ENCODE results near the gene IFI44. TPM values are rescaled to one million over a fixed set of nuclear protein-coding genes. Genes with fewer than 3 reads are reported as not detected.

Gene IFI44
- total RNA-seq, 1 donor from 2014 or later = 22.7 TPM

DNA sequence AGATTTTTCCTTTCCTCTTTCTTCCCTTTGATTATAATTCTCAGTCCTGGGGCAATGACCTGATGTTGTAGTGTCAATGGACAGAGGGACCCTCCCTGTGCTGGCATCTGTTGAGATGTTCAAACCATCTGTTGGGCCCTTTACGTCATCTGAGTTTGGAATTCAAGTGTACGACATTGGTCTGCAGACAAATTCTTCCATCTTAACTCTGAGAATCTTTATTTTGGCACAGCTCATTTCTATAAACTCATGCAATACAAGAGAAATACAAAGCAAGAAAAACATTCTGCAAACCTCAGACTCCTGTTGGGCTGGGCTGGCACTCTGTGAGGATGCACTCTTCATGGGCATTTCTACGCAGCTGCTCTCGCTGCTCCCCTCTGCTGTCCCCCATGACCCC is 54.2 kb downstream of the IFI44 start:
- DNase-seq (ENCODE audit: low spot score) = no peak

DNA sequence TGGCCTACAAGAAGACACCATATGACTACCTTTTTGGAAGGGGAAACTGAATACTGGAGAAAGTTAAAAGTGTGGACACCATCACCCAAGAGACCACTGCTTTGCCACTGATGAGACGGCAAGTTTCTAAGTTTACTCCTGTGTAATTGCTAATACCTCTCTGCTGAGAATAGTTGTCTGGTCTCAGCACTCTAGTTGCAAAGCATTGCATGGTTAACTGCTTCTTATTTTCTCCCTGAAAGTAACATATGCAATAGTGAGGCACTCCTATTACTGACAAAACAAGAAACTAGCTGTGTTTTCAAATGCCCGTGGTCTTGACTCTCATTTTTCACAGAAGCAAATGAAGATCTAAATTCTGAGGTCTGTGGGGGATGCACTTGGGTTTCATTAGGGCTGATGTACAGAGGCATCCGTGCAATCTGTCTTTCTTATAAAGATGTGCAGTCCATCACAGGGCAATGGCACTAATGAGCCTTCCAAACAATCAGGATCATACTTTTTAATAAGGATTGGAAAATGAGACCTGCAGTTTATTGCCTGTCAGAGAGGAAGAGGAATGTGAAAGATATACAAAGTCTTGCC is 62.9 kb downstream of the IFI44 start:
- no peak for DNase-seq (ENCODE audit: low spot score)

DNA sequence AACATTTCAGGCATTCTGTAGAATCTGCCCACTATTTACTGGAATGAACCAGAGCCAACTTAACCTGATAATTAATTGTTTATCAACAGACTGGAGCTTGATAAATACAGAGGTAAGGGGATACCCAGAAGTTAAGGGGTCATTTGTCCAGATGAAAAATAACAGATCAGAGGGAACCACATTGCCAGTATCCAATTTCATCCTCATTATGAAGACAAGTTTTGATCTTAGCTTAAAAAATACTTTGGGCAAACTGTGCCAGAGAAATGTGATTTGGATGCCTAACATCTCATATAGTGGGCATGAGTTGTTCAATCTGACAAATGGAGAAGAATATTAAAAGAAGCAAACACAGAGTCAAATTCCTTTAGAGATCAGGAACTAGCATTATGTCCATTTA is 63.7 kb downstream of the IFI44 start:
- DNase-seq (ENCODE audit: low spot score) = no peak

Other genes starting within 250 kb of the IFI44 start
- gene PTGFR, start 158.9 kb upstream of the IFI44 start, total RNA-seq = 4.3 TPM
- gene IFI44L, start 29.4 kb upstream of the IFI44 start, total RNA-seq = 4.4 TPM

Data from mucosa of gallbladder (tissue), 1 donor.